HG03139 (cell line): ENCODE measurements around the gene DDX59.

ENCODE experiments used
- ATAC-seq: cut with Tn5 transposase; IDR thresholded peaks from one replicate; pipeline ENCODE4 v1.9.1; 2021; ENCODE audit not compliant: unreplicated experiment

The DDX59 gene

DNA sequence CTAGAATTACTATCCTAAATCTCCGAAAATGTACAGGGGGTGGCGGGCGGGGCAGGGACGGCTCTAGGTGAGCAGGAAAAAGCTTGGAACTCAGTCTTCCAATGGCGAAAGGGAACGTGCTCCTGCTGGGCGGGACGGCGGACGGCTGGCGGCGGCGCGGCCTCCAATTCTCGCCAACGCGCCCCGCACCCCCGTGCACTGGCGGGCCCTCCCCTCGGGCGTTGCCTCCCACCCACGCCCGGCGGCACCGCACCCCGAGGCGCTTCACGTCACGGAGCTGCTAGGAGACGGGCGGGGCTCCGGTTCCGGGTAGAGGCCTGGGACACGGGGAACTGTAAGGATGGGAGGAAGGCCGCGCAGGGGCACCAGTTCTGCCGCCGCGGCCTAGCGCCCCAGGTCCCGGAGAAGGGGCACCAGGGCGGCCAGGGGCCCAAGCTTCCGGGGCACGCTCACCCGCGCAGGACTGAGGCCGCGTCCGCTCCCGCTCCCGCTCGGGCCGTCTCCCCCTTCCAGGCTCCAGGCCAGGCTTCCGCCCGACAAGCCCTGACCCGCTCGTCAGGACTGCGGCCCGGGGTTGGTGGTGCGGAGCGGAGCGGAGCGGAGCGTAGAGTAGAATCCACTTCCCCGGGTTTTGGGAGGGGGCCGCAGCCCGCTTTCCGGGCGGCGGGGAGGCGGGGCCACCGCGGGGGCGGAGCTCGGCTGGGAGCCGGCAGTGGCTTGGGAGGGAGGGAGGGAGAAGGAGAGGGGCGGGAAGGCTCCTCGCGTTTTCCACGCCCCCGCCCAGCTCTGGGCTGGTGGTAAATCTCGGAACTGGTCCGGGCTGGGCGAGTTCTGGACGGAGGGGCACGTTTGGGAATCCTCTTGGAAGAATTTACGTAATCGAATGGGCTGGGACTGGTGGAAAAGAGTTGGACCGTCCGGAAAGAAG, at the start of gene DDX59:
Gene DDX59, minus strand, starts transcription at position 594 of the 928 bp plus-strand sequence. CDS start 3,167 bp downstream, outside the sequence.
- ATAC-seq, result peak; percentile 87

GRCh38 chr1:200714504-200715187, 44.9 kb upstream of the DDX59 start:
- ATAC-seq, result no peak

DNA sequence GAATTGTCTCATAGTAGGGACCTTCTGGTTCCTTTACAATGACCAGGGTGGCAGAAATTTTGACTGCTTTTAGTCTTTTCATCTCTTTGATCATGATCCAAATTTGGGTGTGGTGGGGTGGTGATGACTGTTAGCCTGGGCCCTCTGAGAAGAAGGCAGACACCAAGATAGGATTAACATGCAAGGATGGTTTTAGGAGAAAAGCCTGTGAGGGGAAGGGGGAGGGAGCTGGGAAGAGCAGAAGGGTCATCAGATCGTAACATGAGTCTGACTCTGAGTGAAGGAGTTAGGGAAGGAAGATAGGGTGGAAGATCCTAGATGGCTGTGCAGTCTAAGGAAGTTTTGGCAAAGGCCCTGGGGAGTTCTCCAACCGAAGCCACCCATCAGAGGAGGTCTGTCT, 40.5 kb upstream of the DDX59 start:
- no peak for ATAC-seq

- ATAC-seq, result no peak
Measured at GRCh38 chr1:200708769-200709168, 39.1 kb upstream of the DDX59 start.

- no peak for ATAC-seq
Measured at GRCh38 chr1:200708161-200708560, 38.5 kb upstream of the DDX59 start.

GRCh38 chr1:200707116-200707515, 37.4 kb upstream of the DDX59 start:
- no peak for ATAC-seq

- ATAC-seq, result no peak
Measured at GRCh38 chr1:200706111-200706814, 36.6 kb upstream of the DDX59 start.

GRCh38 chr1:200704986-200705500, 35.3 kb upstream of the DDX59 start:
- ATAC-seq, result no peak

- ATAC-seq, result no peak
Measured at GRCh38 chr1:200699871-200700270, 30.2 kb upstream of the DDX59 start.

DNA sequence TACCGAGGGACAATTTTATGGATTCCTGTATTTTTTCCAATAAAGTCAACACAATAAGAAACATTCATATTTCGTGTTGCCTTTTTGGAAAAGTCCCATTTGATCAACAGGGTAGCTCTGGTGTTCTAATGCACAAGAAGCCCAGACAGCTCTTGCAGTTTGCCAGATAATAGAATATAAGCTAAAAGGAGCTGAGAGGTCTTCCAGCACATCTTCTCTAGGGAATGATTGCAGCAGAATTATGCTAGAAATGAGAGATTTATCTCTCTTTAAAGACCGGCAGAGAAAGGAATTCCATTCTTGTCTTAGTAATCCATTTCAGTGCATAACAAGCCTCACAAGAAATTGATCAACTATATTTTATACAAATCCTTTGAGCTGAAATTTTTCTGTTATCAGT, 25.0 kb upstream of the DDX59 start:
- ATAC-seq, result no peak

DNA sequence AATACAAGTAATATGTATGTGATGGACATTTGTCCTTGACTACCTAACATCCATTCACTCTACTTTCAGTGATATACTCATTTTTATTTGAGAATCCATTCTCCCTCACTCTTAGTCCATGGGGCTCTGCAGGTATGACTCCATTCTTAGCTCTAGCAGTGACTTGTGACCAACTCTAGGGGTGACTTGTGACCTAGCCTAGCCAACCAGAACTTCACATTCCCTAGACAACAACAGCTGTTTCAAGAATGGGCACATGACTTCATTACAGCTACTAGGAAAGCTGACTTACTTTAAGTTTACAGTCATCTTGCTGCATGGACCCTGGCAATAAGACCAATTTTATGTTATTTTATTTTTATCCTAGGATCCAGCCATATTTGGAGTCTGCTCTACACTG, 23.6 kb upstream of the DDX59 start:
- ATAC-seq, result no peak

GRCh38 chr1:200692316-200692715, 22.6 kb upstream of the DDX59 start:
- no peak for ATAC-seq

DNA sequence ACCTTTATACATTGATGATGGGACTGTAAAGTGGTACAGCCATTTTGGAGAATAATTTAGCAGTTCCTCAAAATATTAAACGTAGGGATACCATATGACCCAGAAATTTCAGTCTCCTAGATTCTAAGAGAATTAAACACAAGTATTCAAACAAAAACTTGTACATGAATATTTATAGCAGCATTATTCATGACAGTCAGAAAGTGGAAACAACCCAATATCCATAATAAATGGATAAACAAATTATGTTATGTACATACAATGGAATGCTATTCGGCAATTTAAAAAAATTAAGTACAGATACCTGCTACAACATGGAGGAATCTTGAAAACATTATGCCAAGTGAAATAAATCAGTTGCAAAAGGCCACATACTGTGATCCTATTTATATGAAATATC, 16.9 kb upstream of the DDX59 start:
- ATAC-seq, result no peak

- ATAC-seq, result no peak
Measured at GRCh38 chr1:200684015-200684414, 14.3 kb upstream of the DDX59 start.

- ATAC-seq, result no peak
Measured at GRCh38 chr1:200683298-200683697, 13.6 kb upstream of the DDX59 start.

DNA sequence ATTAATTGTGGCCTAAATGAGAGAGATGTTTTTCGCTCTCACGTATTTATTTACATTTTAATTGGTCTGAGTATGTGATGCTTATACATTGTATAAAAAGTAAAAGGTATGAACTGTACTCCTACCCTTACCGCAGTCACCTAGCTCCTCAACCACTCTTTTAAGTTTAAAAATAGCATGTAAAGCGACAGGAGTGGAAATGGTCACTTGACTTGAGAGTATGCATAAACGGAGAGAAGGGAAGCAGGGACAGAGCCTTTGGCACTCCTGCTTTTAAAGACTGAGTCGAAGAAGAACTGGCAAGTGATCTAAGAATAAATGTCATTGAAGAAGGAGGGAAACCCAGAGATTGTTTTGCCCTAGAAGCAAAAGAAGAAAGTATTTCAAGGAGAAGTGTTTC, 11.5 kb upstream of the DDX59 start:
- no peak for ATAC-seq

- no peak for ATAC-seq
Measured at GRCh38 chr1:200676829-200677228, 7.1 kb upstream of the DDX59 start.

- ATAC-seq, result no peak
Measured at GRCh38 chr1:200675588-200675852, 5.8 kb upstream of the DDX59 start.

- no peak for ATAC-seq
Measured at GRCh38 chr1:200674838-200675587, 5.3 kb upstream of the DDX59 start.

GRCh38 chr1:200673952-200674823, 4.5 kb upstream of the DDX59 start:
- ATAC-seq, result no peak
